NCI-H82 (cell line): ENCODE results near the gene CEP112.

ENCODE experiments used
- DNase-seq: peaks from one replicate; lab custom pipeline; 2025; lab: John Stamatoyannopoulos, UW

Gene CEP112

GRCh38 chr17:65637786-65638185, 554.1 kb downstream of the CEP112 start:
- peak; percentile 96 for DNase-seq

DNA sequence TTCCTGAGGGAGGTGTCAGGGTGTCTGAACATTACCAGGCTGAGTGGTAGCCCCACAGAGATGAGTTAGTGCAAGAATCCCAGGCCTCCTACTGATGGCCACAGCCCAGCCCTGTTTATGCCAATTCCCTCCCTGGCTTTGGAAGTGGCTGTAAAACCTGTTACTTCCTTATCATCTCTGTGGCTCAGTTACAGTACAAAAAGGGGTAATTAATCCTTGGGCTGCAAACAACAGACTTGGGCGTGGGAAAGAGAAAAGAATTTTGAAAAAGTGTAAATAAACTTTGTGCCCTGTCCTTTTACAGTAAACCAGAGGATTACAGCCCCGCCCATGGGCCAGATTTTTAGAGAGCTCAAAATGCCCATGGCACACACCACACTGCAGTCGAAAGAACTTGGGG, 557.4 kb downstream of the CEP112 start:
- no peak for DNase-seq

DNA sequence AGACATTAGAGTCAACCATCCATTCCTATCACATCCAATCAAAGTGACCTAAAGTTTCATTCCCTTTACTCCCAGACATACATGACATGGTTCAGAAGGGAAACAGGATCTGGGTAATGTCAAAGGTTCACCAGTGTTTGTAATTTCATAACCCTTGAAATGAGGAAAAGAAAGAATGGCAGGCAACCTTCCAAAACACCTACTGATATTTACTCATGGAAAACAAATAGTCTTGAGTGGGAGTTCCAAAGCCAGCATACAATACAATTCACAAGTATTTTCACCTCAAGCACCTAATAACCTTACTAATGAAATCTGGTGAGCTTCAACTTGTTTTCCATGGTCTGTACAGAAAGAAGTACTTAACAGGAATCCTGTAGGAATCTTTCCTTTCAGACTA, 557.9 kb downstream of the CEP112 start:
- no peak for DNase-seq

DNA sequence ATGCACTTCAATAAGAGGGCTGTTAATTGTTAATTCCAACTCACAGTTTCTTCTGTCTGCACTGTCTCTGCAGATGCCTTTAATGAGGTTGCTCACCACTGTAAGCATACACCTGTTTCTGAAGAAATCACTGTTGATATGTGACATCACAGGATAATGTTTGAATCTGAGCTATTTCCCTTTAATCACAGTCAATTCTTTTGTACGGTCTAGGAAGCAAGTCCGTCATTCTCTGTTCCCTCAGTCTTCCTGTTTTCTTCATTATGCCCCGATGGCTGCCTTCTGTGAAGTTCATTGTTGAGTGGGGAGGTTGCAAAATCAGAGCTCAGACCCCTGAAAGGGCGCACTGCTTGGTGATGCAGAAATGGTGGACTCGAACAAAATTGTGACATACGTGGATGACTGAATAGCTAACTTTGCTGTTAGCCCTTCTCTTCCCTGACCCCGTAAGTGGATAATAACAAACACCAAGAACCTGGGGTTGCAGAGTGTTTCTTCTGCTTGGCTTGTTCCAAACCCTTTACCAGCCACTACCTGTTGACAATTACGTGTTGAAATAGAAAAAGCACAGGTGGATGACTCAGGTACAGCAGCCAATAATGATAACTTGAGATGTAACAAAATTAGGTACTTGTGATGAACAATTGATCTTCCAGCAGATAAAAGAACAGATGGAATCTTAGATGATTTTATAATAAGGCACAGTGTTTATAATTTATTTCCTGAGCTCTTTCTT, 558.6 kb downstream of the CEP112 start:
- DNase-seq, result no peak

GRCh38 chr17:65630502-65630901, 561.4 kb downstream of the CEP112 start:
- no peak for DNase-seq

- no peak for DNase-seq
These were observed 562.7 kb downstream of the CEP112 start for GRCh38 chr17:65629234-65629690.

DNA sequence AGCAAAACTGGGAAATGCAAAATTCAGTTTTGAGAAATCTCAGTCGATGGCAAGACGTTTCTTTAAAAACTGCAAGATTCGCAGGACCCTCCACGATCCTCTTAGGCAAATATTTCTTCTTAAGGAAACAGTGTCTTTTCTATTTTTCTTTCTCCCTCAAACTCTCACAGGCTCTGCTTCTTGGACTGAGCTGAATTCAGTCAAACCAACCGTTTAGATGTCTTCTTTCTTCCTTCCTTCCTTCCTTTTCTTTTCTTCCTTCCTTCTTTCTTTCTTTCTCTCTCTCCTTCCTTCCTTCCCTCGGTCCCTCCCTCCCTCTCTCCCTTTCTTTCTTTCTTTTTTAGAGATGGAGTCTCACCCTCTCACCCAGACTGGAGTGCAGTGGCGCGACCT, 563.3 kb downstream of the CEP112 start:
- no peak for DNase-seq

DNA sequence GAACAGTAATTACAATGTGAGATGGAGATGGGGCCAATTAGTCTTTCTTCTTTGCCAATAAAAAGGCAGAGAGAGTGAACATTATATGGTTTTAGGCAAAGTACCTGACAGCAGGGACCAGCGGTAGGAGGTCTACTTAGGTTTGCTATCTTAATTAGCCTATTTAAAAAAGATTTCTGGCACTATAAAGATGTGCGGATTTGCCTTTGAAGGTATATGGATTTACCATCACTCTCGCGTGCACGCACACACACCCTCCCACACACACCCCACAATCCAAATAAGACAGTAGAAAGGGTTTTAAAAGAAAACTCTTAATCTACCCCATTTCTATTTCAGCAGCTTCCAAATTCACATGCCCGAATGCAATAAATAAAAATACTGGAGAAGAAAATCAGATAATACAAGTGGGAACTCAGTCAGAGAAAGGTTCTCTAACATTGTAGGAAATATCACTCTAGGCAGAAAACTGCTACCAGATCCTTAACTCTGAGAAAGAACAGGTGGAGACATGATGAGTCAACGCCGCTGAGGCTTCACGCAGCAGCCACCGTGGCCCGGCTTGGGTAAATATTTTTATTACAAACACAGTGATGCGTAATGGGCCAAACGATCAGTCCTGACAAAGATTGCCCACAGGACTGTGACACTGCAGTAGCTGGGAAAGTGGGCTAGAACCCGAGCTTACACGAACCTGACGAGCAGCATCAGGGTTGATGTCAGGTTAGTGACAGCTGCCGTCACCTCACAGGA, 563.9 kb downstream of the CEP112 start:
- DNase-seq, result no peak

GRCh38 chr17:65627108-65627507, 564.8 kb downstream of the CEP112 start:
- no peak for DNase-seq

DNA sequence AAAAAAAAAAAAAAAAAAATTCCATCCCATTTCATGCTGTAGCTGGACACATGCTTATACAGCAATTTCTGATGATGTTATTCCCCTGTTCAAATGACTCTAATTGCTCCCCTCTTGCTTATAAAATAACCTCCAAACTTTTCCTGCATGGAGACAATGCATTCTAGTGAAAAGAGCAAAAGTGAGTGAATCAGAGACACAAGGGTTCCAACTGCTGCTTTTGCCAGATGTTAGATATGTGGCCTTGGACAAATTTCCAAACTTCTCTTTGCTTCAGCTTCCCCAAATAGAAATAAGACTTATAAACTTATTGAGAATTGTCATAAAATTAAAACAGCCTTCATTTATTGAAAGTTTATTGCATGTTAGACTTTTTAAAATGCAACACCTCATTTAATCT, 565.5 kb downstream of the CEP112 start:
- DNase-seq, result no peak

DNA sequence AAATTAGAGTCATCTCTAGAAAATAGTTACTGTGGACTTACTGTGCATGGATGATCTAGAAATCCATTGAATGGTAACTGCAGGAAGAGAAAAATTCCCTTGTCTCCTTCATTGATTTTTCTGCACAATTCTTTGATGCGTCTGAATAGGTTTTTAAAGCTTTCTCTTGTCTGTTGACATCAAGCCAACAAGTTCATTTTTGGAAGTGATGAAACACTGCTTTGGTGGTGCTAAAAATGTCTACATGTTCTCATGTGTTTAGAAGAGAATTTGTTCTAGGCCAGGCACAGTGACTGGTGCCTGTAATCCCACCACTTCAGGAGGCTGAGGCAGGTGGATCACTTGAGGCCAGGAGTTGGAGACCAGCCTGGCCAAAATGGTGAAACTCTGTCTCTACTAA, 573.4 kb downstream of the CEP112 start:
- no peak for DNase-seq

- no peak for DNase-seq
These were observed 574.4 kb downstream of the CEP112 start for GRCh38 chr17:65617496-65617895.

GRCh38 chr17:65609749-65610148, 582.2 kb downstream of the CEP112 start:
- DNase-seq, result no peak

DNA sequence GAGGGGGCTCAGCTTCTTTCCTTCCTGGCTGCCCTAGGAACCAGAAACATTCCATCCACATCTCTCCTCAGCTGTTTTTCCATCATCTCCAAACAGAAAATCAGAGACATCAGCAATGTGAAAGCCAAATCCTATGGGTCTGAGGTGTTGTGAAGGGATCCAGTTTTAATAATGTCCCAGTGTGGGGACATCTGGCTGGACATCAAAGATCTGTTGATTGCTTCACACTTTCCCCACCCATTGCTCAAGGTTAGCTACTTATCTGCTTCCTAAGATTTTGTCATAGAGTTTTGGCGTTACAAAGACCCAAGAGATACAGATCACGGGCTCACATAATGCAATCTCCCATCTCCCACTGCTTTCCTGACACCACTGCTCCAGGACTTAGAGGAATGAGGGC, 582.6 kb downstream of the CEP112 start:
- no peak for DNase-seq

GRCh38 chr17:65604070-65604469, 587.9 kb downstream of the CEP112 start:
- DNase-seq, result no peak

DNA sequence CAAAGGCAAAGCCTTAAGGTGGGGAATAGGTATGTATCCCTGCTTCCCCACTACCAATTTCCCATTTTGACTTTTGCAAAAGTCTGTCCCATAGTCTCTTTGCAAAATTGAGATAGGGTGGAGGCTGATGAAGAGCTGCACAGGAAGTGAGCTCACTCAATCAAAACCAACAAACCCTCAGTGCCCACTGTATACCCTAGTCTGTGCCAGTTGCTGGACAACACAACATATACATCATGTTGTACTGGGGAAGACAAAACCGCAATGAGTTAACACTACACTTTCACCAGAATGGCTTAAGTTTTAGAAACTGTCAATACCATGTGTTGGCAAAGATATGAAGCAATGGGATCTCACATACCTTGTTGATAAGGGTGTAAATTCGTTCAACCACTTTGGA, 590.1 kb downstream of the CEP112 start:
- no peak for DNase-seq

- DNase-seq, result no peak
These were observed 590.8 kb downstream of the CEP112 start for GRCh38 chr17:65601145-65601544.

DNA sequence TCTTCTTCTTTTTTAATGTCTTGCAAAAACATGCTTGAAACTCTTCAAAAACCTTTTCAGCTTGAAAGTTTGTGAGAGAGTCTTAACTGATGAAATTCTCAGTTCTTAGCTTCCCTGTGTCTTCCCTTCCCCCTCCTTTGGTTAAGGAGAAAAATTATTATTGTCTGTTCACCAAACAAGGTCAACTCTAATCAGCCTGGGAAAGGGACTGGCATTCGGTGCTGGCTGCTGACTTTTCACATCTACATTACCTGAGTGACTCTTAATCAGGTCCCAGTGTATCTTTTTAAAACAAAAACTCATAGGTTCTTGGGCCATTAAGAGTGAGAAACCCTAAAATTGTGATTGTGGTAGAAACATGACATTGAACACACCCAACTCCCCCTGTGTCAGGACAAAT, 591.4 kb downstream of the CEP112 start:
- DNase-seq, result no peak

DNA sequence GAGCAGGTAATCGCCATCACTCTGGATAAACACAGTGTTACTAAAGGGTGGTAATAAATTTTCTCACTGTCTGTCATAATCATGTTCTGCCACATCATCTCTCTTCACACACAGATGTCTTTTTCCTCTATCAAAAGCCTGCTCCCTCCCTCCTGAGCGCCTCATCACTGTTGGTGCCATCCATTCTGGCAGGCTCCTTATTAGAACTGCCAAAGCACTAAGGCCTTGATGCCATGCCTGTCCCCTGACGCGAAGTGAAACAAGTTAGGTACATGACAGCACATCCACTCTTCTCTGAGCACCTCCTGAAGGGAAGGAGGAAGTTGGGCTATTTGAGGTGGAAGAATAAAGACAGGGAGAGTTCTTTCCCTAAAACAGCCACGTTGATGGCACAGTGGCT, 592.3 kb downstream of the CEP112 start:
- no peak for DNase-seq

- no peak for DNase-seq
These were observed 593.2 kb downstream of the CEP112 start for GRCh38 chr17:65598746-65599145.

GRCh38 chr17:65595071-65595656, 596.8 kb downstream of the CEP112 start:
- DNase-seq, result no peak

DNA sequence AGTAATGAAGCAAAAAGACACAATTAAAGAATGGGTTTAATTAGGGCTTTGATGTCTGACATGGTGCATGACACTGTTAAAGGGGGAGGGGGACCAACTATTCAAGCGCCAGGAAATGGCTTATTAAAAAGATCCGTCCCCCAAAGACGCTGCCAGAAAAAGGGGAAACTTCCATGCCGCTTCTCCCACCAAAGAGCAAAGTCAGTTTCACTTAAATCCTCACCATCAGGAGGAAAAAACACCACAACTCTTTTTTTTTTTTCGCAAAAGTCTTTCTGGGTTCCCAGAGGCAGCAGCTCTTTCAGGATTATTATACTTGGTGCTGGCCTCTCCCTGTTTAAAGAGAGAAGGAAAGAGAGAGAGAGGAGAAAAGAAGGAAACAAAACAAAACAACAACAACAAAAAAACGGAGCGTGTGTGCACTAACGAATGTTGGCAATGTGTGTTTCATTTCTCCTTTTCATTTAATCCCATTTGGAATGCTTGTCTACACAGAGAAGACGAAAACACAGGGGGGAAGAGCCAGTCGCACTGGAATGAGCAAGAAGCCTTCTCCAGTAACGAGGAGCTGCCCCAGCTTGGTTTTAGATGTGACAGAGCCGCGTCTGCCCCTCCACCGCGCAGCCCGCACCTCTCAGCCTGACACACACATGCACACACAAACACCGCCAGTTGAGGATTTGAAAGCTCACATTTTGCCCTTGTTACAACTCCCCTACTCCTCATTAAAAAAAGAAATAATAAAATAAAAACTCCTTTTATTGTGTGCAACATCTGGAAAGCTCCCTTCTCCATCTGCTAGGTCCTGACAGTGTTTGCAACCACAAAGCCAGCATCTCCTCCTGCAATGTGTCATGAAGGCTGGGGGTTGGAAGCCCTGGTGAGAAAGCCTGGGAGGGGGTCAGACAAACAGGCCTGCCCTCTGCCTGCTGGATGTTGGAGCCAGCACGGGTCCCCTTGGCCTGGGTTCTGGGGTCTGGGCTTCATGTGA, 597.8 kb downstream of the CEP112 start:
- DNase-seq, result peak; percentile 15
